Measurements from ENCODE around the gene JKAMP. TPM values are rescaled to one million over a fixed set of nuclear protein-coding genes. Genes with fewer than 3 reads are reported as not detected.

JKAMP gene, protein sequence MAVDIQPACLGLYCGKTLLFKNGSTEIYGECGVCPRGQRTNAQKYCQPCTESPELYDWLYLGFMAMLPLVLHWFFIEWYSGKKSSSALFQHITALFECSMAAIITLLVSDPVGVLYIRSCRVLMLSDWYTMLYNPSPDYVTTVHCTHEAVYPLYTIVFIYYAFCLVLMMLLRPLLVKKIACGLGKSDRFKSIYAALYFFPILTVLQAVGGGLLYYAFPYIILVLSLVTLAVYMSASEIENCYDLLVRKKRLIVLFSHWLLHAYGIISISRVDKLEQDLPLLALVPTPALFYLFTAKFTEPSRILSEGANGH
- 106 and 120 TPM in 2 replicates for total RNA-seq

DNA sequence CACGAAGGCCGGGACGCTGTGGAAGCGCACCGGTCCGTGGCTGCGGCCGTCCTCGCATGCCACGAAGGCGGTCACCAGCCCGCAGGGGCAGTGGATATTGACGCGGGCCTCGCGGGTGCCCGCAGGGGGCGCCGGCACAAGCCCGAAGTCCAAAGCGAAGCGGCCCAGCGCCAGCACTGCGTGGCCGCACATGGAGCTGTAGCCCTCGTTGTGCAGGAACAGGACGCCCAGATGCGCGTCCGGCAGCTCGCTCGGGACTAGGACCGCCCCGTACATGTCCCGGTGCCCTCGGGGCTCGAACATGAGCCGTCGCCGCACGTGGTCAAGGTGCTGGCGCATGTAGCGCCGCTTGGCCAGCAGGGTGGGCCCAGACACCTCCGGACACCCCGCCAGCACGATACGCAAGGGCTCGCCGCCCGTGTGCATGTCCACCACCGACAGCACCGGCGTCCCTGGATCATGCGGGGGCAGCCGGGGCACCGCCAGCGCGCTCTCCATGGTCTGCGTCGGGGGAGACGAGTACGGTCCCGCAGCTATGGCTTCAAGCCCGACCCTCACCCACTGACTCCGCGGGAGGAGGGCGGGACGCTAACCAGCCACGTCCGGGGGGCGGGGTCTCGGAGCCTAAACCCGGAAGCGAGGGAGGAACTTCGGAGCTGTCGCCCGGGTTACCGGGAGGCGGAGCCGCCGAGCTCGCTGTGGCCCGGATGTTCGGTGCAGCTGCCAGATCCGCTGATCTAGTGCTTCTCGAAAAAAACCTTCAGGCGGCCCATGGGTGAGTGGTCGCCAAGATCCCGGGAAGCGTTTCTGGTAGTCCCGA lies at the start of gene JKAMP, which contains the start of gene L3HYPDH:
Gene JKAMP, plus strand, starts transcription at position 699 of the 820 bp plus-strand sequence. Its CDS starts 73 bp downstream, at position 772.
Gene L3HYPDH, minus strand, starts transcription at position 590 of the 820 bp plus-strand sequence. Its CDS starts 92 bp downstream, at position 498.

DNA sequence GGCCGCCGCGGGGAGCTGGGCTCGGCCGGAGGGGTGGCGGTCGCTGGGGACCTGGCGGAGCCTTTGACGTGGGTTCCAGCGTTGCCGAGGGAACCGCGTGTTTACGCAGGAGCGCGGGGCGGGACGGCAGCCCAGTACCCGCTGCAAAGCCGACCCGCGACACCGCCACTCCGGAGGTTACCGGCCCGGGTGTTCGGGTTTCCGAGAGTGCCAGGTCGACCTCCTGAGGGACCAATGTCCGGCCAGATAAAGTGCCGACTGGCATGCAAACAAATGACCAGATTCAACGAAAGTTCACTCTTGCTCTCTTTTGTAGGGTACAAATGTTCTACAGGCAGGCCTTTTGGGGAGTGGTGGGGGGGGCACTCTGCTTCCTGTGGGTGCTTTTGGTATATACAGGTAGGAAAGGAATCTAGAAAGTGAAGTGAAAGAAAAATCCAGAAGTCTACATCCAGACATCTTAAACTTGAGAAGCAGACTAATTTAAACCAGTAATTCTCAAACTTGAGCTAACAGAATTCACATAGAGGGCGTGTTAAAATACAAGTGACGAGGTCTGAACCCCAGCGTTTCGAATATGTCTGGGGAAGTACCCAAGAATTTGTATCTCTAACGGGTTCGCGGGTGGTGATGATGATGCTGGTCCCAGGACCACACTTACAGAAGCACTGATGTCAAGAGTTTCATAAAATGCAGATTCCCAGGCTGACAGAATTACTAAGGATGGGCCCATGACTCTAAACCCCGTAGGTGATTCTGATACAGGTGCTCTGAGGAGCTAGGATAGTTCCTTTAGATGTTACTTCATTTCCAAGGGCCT lies 18.8 kb upstream of the JKAMP start, which contains the start of gene GPR135:
Gene GPR135, minus strand, starts transcription at position 65 of the 820 bp plus-strand sequence. CDS start 154 bp downstream, outside the sequence.

Other genes starting within 250 kb of the JKAMP start
- 1.7 and 3.1 TPM in 2 replicates for gene GPR135, start 19.1 kb upstream of the JKAMP start, total RNA-seq
- 52.9 and 64.8 TPM in 2 replicates for gene L3HYPDH, start 109 bp upstream of the JKAMP start, total RNA-seq
- gene CCDC175, start 92.3 kb downstream of the JKAMP start, total RNA-seq = not detected in 2 replicates